ENCODE measurements around the gene COLGALT1. TPM values are rescaled to one million over a fixed set of nuclear protein-coding genes. Genes with fewer than 3 reads are reported as not detected.
"Not testable (repeated sequence)": the region's sequence is repeated elsewhere in the genome, so short reads cannot be mapped to it uniquely, and the experiment has no call there.

COLGALT1 gene
- total RNA-seq, 2 experiments from 2014 or later = 36.1 to 38.9 TPM

DNA sequence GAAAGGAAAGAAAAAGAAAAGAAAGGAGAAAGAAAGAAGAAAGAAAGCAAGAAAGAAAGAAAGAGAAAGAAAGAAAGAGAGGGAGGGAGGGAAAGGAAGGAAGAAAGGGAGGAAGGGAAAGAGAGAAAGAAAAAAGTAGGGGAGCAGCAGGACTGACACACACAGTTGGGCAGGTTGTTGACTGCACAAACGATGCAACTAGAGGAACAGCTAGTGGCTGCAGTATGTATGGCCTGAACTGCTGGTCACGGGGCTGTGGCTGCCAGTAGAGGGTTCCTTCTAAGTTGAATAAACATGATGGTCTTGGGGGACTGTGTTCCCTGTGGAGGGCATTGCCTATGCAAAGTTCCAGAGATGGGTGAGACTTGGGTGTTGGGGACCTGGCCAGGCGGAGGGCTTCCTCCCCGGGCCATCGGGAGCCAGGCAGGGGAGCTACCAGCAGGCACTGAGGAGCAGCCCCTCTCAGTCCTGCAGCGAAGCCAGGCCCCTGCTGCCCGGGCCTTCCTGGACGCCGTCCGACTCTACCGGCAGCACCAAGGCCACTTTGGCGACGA lies 16.7 kb upstream of the COLGALT1 start:
- no peak for DNase-seq
- H3K9me3 Mint-ChIP-seq = no peaks in the 10 kb centered on the region
- ChIA-PET POLR2A (interaction anchor here (2.0 kb wide), 1 partner anchor 27 kb away, joined by 8 read pairs; the partner anchor contains the start of gene PGLS), CTCF (interaction anchor here (1.5 kb wide), 1 partner anchor 35 kb away, joined by 5 read pairs; no protein-coding TSS in a partner anchor)
- H3K27me3 Mint-ChIP-seq = peaks cover 17% of the 10 kb centered on the region
- no peak overlapping the region for H3K27ac Mint-ChIP-seq
- H3K4me1 Mint-ChIP-seq = peaks cover 18% of the 10 kb centered on the region
- no peaks in the 10 kb centered on the region for H3K36me3 Mint-ChIP-seq (ENCODE audit: low read depth)
- H3K4me3 Mint-ChIP-seq = peak overlapping the region; percentile 18

GRCh38 chr19:17539238-17540117 lies 16.0 kb upstream of the COLGALT1 start:
- Mint-ChIP-seq H3K9me3 (no peaks in the 10 kb centered on the region), H3K4me3 (peak overlapping the region; percentile 74), H3K27me3 (peaks cover 17% of the 10 kb centered on the region), H3K27ac (no peak overlapping the region), H3K4me1 (peaks cover 18% of the 10 kb centered on the region), H3K36me3 (ENCODE audit: low read depth) (no peaks in the 10 kb centered on the region)
- POLR2A ChIA-PET = interaction anchor here (0.6 to 2.0 kb wide), 2 partner anchors 17 to 28 kb away, joined by 3 to 8 read pairs; partner anchors contain the start of gene PGLS
- CTCF ChIA-PET = interaction anchor here (0.6 to 1.5 kb wide), 2 partner anchors 34 to 45 kb away, joined by 4 to 5 read pairs; no protein-coding TSS in a partner anchor
- DNase-seq = peak; percentile 98

GRCh38 chr19:17540174-17540573 lies 15.3 kb upstream of the COLGALT1 start:
- no peak overlapping the region for H3K27ac Mint-ChIP-seq
- peak; percentile 18 for DNase-seq
- H3K27me3 Mint-ChIP-seq = peaks cover 17% of the 10 kb centered on the region
- H3K36me3 Mint-ChIP-seq (ENCODE audit: low read depth) = no peaks in the 10 kb centered on the region
- peaks cover 18% of the 10 kb centered on the region for H3K4me1 Mint-ChIP-seq
- CTCF ChIA-PET = interaction anchor here (0.6 to 1.5 kb wide), 2 partner anchors 34 to 46 kb away, joined by 4 to 5 read pairs; no protein-coding TSS in a partner anchor
- H3K4me3 Mint-ChIP-seq = no peak overlapping the region
- no peaks in the 10 kb centered on the region for H3K9me3 Mint-ChIP-seq
- POLR2A ChIA-PET = interaction anchor here (0.6 to 2.0 kb wide), 2 partner anchors 18 to 28 kb away, joined by 3 to 8 read pairs; partner anchors contain the start of gene PGLS

GRCh38 chr19:17541184-17541759 lies 14.2 kb upstream of the COLGALT1 start:
- CTCF ChIA-PET = interaction anchor here (1.3 kb wide), 1 partner anchor 33 kb away, joined by 3 read pairs; no protein-coding TSS in a partner anchor
- no peak overlapping the region for H3K4me3 Mint-ChIP-seq
- H3K4me1 Mint-ChIP-seq = peaks cover 18% of the 10 kb centered on the region
- H3K9me3 Mint-ChIP-seq = no peaks in the 10 kb centered on the region
- H3K27ac Mint-ChIP-seq = no peak overlapping the region
- peaks cover 17% of the 10 kb centered on the region for H3K27me3 Mint-ChIP-seq
- no peak for DNase-seq
- H3K36me3 Mint-ChIP-seq (ENCODE audit: low read depth) = no peaks in the 10 kb centered on the region
- POLR2A ChIA-PET = no interaction called here

DNA sequence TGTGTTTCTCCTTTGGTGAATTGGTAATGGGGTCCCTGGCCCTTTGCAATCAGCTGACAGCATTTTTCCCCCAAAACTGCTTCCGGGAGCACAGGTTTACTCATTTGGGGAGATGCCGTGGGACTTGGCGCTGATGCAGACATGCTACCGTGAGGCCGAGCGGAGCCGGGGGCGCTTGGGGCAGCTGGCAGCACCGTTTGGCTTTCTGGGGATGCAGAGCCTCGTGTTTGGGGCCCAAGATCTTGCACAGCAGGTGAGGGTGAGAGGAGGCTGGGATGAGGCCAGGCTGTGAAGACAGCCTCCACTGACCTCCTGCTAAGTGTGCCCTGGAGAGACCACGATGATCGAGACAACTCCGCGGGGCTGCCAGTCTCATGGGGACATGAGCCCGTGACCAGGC lies 13.4 kb upstream of the COLGALT1 start:
- CTCF ChIA-PET = interaction anchor here (1.3 kb wide), 1 partner anchor 32 kb away, joined by 3 read pairs; no protein-coding TSS in a partner anchor

DNA sequence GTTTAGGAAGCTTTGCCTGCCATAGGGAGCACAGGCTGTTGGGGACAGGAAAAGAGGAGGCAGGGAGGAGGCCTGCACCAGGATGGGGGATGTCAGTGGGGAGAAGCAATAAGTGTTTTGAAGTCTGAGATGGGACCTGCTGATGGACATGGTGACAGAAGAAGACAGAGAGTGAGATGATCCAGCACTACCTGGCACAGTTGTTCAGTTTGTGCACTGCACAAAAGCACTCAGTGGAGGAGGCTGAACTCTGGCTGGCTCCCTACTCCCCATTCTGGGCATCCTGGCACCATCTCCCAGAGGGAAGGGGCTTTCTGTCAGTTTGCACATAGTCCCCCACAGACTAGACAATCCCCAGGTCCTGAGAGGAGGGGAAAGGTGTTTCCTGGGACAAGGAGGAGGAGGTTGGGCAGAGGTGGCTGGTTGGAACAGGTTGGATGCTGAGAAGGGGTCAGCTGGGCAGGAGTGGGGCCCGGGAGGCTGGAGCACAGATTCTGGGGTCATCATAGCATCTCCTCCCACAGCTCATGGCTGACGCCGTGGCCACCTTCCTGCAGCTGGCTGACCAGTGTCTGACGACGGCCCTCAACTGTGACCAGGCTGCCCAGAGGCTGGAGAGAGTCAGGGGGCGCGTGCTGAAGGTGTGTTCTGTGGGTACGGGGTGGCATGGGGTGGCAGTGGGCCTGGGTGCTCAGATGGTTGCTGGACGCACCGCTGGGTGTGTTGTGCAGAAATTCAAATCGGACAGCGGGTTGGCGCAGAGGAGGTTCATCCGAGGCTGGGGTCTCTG lies 12.5 kb upstream of the COLGALT1 start:
- POLR2A ChIA-PET = no interaction called here
- Mint-ChIP-seq H3K4me3 (no peak overlapping the region), H3K4me1 (peaks cover 16% of the 10 kb centered on the region), H3K27me3 (peaks cover 11% of the 10 kb centered on the region), H3K9me3 (no peaks in the 10 kb centered on the region), H3K27ac (no peak overlapping the region), H3K36me3 (ENCODE audit: low read depth) (no peaks in the 10 kb centered on the region)
- DNase-seq = no peak
- CTCF ChIA-PET = no interaction called here

More for the DNA sequence above, 13.4 kb upstream of the COLGALT1 start:
- Mint-ChIP-seq H3K4me1 (peaks cover 18% of the 10 kb centered on the region), H3K4me3 (no peak overlapping the region), H3K36me3 (ENCODE audit: low read depth) (no peaks in the 10 kb centered on the region), H3K9me3 (no peaks in the 10 kb centered on the region), H3K27ac (no peak overlapping the region), H3K27me3 (peaks cover 17% of the 10 kb centered on the region)
- POLR2A ChIA-PET = no interaction called here
- no peak for DNase-seq

DNA sequence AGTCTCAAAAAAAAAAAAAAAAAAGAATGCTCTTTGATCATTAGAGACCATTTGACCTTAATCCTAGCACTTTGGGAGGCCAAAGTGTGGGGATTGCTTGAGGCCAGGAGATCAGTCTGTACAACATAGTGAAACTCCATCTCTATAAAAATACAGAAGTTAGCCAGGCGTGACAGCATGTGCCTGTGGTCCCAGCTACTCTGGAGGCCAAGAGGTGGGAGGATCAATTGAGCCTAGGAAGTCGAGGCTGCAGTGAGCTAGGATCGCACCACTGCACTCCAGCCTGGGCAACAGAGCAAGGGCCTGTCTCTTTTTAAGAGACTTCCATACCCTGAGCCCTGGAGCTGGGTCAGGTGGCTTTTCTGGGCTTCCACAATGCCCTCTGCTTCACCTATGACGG lies 11.5 kb upstream of the COLGALT1 start:
- no peak overlapping the region for H3K27ac Mint-ChIP-seq
- CTCF ChIA-PET = no interaction called here
- H3K36me3 Mint-ChIP-seq (ENCODE audit: low read depth) = no peaks in the 10 kb centered on the region
- DNase-seq = no peak
- POLR2A ChIA-PET = no interaction called here
- H3K4me1 Mint-ChIP-seq = peaks cover 9% of the 10 kb centered on the region
- no peaks in the 10 kb centered on the region for H3K9me3 Mint-ChIP-seq
- H3K27me3 Mint-ChIP-seq = peaks cover 5% of the 10 kb centered on the region
- no peak overlapping the region for H3K4me3 Mint-ChIP-seq

DNA sequence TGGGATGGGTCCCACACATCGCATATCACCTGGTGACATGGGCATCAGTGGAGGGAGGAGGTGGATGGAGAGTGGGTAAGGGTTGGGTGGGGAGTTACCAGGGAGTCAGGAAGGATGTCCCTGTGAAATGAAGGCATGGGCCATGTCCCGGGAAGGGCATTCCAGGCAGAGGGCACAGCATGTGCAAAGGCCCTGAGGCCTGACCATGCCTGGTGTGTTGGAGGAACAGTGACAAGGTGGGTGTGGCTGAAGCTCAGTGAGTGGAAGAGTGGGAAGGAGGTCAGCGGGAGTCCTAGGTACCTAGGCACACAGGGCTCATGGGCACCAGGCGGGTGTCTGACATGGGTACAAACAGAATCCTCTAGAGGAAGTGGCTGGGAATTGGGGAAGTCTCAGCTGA lies 11.0 kb upstream of the COLGALT1 start:
- CTCF ChIA-PET = no interaction called here
- no peak overlapping the region for H3K27ac Mint-ChIP-seq
- no peak overlapping the region for H3K4me3 Mint-ChIP-seq
- peaks cover 5% of the 10 kb centered on the region for H3K27me3 Mint-ChIP-seq
- peaks cover 8% of the 10 kb centered on the region for H3K4me1 Mint-ChIP-seq
- DNase-seq = no peak
- no peaks in the 10 kb centered on the region for H3K36me3 Mint-ChIP-seq (ENCODE audit: low read depth)
- POLR2A ChIA-PET = no interaction called here
- no peaks in the 10 kb centered on the region for H3K9me3 Mint-ChIP-seq

DNA sequence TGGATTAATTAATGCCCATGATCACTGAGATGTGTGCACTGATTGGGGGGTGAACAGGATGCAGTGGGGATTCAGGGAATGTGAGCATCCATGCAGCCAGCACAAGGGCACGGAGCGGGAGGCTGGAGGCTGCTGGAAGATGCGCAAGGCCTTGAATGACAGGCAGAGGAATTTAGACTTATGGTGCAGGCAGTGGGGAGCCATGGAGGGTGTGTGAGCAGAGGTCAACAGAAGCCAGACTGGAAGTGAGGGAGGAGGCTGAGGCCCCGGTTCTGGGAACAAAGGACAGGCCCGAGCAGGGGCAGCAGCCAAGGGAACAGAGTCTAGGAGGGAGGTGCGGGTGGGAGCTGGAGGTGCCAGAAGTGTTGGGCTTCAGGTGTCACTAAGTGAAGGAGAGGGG lies 7.3 kb upstream of the COLGALT1 start:
- no peak overlapping the region for H3K4me3 Mint-ChIP-seq
- POLR2A ChIA-PET = no interaction called here
- H3K36me3 Mint-ChIP-seq (ENCODE audit: low read depth) = no peaks in the 10 kb centered on the region
- no peak overlapping the region for H3K27ac Mint-ChIP-seq
- CTCF ChIA-PET = no interaction called here
- no peaks in the 10 kb centered on the region for H3K4me1 Mint-ChIP-seq
- H3K27me3 Mint-ChIP-seq = peaks cover 2% of the 10 kb centered on the region
- no peaks in the 10 kb centered on the region for H3K9me3 Mint-ChIP-seq
- no peak for DNase-seq

GRCh38 chr19:17549085-17549740 lies 6.2 kb upstream of the COLGALT1 start:
- Mint-ChIP-seq H3K36me3 (ENCODE audit: low read depth) (no peaks in the 10 kb centered on the region), H3K27me3 (peaks cover 2% of the 10 kb centered on the region), H3K27ac (no peak overlapping the region), H3K4me3 (no peak overlapping the region), H3K4me1 (no peaks in the 10 kb centered on the region), H3K9me3 (no peaks in the 10 kb centered on the region)
- ChIA-PET CTCF (interaction anchor here (1.3 kb wide), 1 partner anchor 54 kb away, joined by 6 read pairs; no protein-coding TSS in a partner anchor), POLR2A (no interaction called here)
- DNase-seq = no peak

- H3K4me1 Mint-ChIP-seq = peaks cover 4% of the 10 kb centered on the region
- no peaks in the 10 kb centered on the region for H3K9me3 Mint-ChIP-seq
- peaks cover 2% of the 10 kb centered on the region for H3K27me3 Mint-ChIP-seq
- POLR2A ChIA-PET = no interaction called here
- H3K27ac Mint-ChIP-seq = no peak overlapping the region
- no peak overlapping the region for H3K4me3 Mint-ChIP-seq
- DNase-seq = no peak
- no peaks in the 10 kb centered on the region for H3K36me3 Mint-ChIP-seq (ENCODE audit: low read depth)
- CTCF ChIA-PET = no interaction called here
Measured at GRCh38 chr19:17550076-17550667, 5.3 kb upstream of the COLGALT1 start.

GRCh38 chr19:17552735-17553134 lies 2.7 kb upstream of the COLGALT1 start:
- CTCF ChIA-PET = interaction anchor here (1.6 to 1.7 kb wide), 2 partner anchors 21 to 56 kb away, joined by 8 to 10 read pairs; no protein-coding TSS in a partner anchor

More at GRCh38 chr19:17552735-17553134, 2.7 kb upstream of the COLGALT1 start:
- POLR2A ChIA-PET = interaction anchor here (1.5 kb wide), 1 partner anchor 41 kb away, joined by 5 read pairs; the partner anchor contains the start of gene PGLS
- H3K27me3 Mint-ChIP-seq; DNase-seq; H3K4me3 Mint-ChIP-seq; H3K9me3 Mint-ChIP-seq; H3K36me3 Mint-ChIP-seq (ENCODE audit: low read depth); H3K27ac Mint-ChIP-seq: not testable (repeated sequence)
- peaks cover 19% of the 10 kb centered on the region for H3K4me1 Mint-ChIP-seq

All from activated CD4-positive, alpha-beta memory T cell treated with anti-CD3 and anti-CD28 coated beads, Interleukin-2, amount 10 ng/mL, durations not matched to agents 7 days and 5 days (primary cell).